ENCODE data around the gene TMEM59L. TPM values are rescaled to one million over a fixed set of nuclear protein-coding genes. Genes with fewer than 3 reads are reported as not detected.

Gene TMEM59L
- total and polyA plus RNA-seq, 2 of the 13 experiments (the other 11 are each of a cell fraction or from before 2014, with no cell fraction given) = 0.97 to 5.5 TPM

DNA sequence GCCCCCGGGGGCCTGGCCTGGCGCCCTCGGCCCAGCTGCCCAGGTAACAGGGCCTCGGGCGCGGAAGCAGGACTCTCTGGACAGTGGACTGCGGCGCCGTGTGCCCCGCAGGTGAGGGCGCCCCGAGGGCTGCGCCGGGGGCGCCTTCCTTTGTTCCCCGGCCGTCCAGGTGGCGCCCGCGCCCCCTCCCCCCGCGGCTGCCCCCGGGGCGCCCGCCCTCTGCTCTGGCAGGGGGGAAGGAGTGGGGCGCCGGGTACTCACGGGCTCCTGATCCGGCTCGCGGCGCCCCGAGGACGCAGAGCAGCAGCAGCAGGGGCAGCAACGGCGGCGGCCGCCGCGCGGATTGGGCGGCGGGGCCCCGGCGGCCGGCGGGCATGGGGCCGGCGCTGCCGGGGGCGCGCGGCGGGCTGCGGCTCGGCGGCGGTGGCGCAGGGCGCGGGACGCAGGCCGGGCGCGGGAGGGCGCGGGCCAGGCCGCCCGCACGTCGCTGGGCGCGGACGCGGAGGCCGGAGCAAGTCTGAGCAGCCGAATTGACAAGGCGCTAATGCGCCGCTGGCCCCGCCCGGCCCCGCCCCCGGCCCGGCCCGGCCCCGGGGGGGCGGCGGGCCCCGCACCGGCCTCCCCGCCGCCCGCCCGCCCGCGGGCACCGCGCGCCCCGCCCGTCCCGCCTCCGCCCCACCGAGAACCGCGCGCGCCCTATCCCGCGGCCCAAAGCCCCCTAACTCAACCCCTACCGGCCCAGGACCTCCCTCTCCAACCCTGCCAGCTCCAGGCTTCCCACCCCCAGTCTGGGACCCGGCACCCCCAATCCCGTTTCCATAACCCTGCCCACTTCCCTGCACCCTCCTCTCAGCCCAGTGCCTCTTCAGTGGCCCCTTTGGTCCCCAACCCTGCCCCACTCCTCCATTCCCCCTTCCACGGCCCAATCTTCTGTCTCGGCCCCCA is 6.1 kb upstream of the TMEM59L start, which contains the start of gene CRLF1 (continued):
- no peak for TF ChIP-seq REST (IDR thresholded peaks at IDR 0.05; ENCODE audit: borderline replicate concordance in 1 of 2, low read depth in 1 of 2, low read length in 2 of 2)
- TF ChIP-seq ZNF367 (CRISPR knock-in tag; IDR thresholded peaks at IDR 0.05; ENCODE audit: borderline replicate concordance) = peak; percentile 42; the same call in 1 of the 2 replicates
- TF ChIP-seq ZNF777 (CRISPR knock-in tag; IDR thresholded peaks at IDR 0.05) = peak; percentile 79
- TF ChIP-seq NKX3-1 (CRISPR knock-in tag; IDR thresholded peaks at IDR 0.05) = 0 out of 2 replicates have a peak, but pooled peaks have one; percentile 35
- TF ChIP-seq PATZ1 (CRISPR knock-in tag; IDR thresholded peaks at IDR 0.05) = peak; percentile 19; the same call in 1 of the 2 replicates
- 0 out of 2 replicates have a peak, but pooled peaks have one; percentile 37 for TF ChIP-seq TMF1 (CRISPR knock-in tag; IDR thresholded peaks at IDR 0.05; ENCODE audit: low read depth)
- TF ChIP-seq, protein P1, sequence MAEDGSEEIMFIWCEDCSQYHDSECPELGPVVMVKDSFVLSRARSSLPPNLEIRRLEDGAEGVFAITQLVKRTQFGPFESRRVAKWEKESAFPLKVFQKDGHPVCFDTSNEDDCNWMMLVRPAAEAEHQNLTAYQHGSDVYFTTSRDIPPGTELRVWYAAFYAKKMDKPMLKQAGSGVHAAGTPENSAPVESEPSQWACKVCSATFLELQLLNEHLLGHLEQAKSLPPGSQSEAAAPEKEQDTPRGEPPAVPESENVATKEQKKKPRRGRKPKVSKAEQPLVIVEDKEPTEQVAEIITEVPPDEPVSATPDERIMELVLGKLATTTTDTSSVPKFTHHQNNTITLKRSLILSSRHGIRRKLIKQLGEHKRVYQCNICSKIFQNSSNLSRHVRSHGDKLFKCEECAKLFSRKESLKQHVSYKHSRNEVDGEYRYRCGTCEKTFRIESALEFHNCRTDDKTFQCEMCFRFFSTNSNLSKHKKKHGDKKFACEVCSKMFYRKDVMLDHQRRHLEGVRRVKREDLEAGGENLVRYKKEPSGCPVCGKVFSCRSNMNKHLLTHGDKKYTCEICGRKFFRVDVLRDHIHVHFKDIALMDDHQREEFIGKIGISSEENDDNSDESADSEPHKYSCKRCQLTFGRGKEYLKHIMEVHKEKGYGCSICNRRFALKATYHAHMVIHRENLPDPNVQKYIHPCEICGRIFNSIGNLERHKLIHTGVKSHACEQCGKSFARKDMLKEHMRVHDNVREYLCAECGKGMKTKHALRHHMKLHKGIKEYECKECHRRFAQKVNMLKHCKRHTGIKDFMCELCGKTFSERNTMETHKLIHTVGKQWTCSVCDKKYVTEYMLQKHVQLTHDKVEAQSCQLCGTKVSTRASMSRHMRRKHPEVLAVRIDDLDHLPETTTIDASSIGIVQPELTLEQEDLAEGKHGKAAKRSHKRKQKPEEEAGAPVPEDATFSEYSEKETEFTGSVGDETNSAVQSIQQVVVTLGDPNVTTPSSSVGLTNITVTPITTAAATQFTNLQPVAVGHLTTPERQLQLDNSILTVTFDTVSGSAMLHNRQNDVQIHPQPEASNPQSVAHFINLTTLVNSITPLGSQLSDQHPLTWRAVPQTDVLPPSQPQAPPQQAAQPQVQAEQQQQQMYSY (CRISPR knock-in tag; IDR thresholded peaks at IDR 0.05) = 0 out of 2 replicates have a peak, but pooled peaks have one; percentile 33
- TF ChIP-seq POLR2A (IDR thresholded peaks at IDR 0.05; ENCODE audit: insufficient read depth in 1 of 2, low read depth in 2 of 2, low read length in 2 of 2) = peak in 1 of 2 experiments; percentile 71; a peak in 2 of 4 replicates
